Panc1 (cell line): ENCODE measurements around the gene KRT86. TPM values are rescaled to one million over a fixed set of nuclear protein-coding genes. Genes with fewer than 3 reads are reported as not detected.

Experiments
- ATAC-seq: fragments of 200-7000 bp; cut with Tn5 transposase; 2 replicates; pipeline ENCODE4 v1.9.1; 2020; ENCODE audit warnings: mild to moderate bottlenecking, moderate library complexity
- BruUV-seq: library from RNA; stranded (reverse); fragments of 400-500 nt; replicated peaks from 2 replicates; lab custom pipeline; 2021; lab: Mats Ljungman, UMichigan
- CTCF ChIA-PET: fragments of 300-600 bp; sonication (Branson Sonifier 250); formaldehyde crosslinking; loops from one replicate; lab custom pipeline; 2022; ENCODE audit warnings: antibody characterized with exemption; lab: Charles Lee
- POLR2A ChIA-PET: fragments of 300-600 bp; sonication (Branson Sonifier 250); formaldehyde crosslinking; loops from one replicate; lab custom pipeline; 2022; ENCODE audit warnings: antibody characterized with exemption; lab: Charles Lee
- DNase-seq: peaks from one replicate; pipeline ENCODE4 v3.0.0-alpha.2; 2010; ENCODE audit warnings: low read depth, low spot score
- H3K27ac ChIP-seq: 2 replicates; pipeline ENCODE4 v1.5.1; 2011; ENCODE audit warnings: mild to moderate bottlenecking, low read length, inconsistent platforms
- H3K27me3 ChIP-seq: fragments of 200-500 bp; sonication (Bioruptor generic); 2 replicates; pipeline ENCODE4 v1.6.0; 2014; ENCODE audit warnings: low read length, inconsistent platforms; ENCODE audit not compliant: control insufficient read depth, insufficient read depth
- H3K36me3 ChIP-seq: fragments of 200-500 bp; sonication (Bioruptor generic); 2 replicates; pipeline ENCODE4 v1.5.1; 2014; ENCODE audit warnings: inconsistent platforms, mild to moderate bottlenecking, low read length, moderate library complexity; ENCODE audit not compliant: control insufficient read depth, insufficient read depth
- H3K4me1 ChIP-seq: 2 replicates; pipeline ENCODE4 v1.5.1; 2011; ENCODE audit warnings: inconsistent platforms, mild to moderate bottlenecking, low read length, moderate library complexity; ENCODE audit not compliant: control insufficient read depth, insufficient read depth
- H3K4me3 ChIP-seq, 2 experiments: 2 replicates each; pipeline ENCODE4 v1.5.1; 2011 to 2012; ENCODE audit warnings: low read depth in 2 of 2, low read length in 2 of 2, mild to moderate bottlenecking in 2 of 2, inconsistent platforms in 1 of 2, moderate library complexity in 1 of 2
- H3K9me3 ChIP-seq: fragments of 200-500 bp; sonication (Bioruptor generic); 2 replicates; pipeline ENCODE4 v1.5.1; 2014; ENCODE audit warnings: low read depth, mild to moderate bottlenecking, inconsistent platforms, low read length, moderate library complexity; ENCODE audit not compliant: control insufficient read depth, insufficient read depth
- CTCF ChIP-seq: fragments of 450-650 bp; IDR thresholded peaks from 2 replicates; pipeline ENCODE4 v1.5.1; 2017; ENCODE audit warnings: mild to moderate bottlenecking
- POLR2AphosphoS5 ChIP-seq: IDR thresholded peaks from 2 replicates; pipeline ENCODE4 v1.6.1; 2012; ENCODE audit warnings: mild to moderate bottlenecking, low read depth, low read length, moderate library complexity
- REST ChIP-seq, 2 experiments: IDR thresholded peaks; 2 replicates each; pipeline ENCODE4 v1.6.1; 2011 to 2012; ENCODE audit warnings: low read depth in 2 of 2, control low read depth in 1 of 2, low read length in 1 of 2, mild to moderate bottlenecking in 1 of 2, moderate library complexity in 1 of 2; ENCODE audit not compliant: insufficient read depth in 1 of 2
- SIN3A ChIP-seq: IDR thresholded peaks from 2 replicates; pipeline ENCODE4 v1.6.1; 2012; ENCODE audit warnings: low read depth, mild to moderate bottlenecking, low read length, moderate library complexity, borderline replicate concordance; ENCODE audit not compliant: insufficient read depth
- TCF7L2 ChIP-seq: IDR thresholded peaks from 2 replicates; pipeline ENCODE4 v1.6.1; 2011; ENCODE audit warnings: mild to moderate bottlenecking, low read depth, low read length, inconsistent platforms
- in situ Hi-C: cut with HindIII; loops from 2 replicates; pipeline ENCODE4 v1.10.0; 2016; ENCODE audit warnings: low sequenced_read_pairs, low pct_unique_long_range_greater_than_20kb
- intact Hi-C: fragments of 100-400 bp; cut with micrococcal nuclease; formaldehyde crosslinking; loops from one replicate; pipeline ENCODE4 v1.10.0; 2022; ENCODE audit not compliant: unreplicated experiment
- total RNA-seq: library from RNA; stranded (reverse); gene quantifications from one replicate; pipeline ENCODE4 v1.2.1, GENCODE V29; 2021; ENCODE audit not compliant: unreplicated experiment

The KRT86 gene
- total RNA-seq, 1 experiment from 2014 or later = 1.1 TPM

GRCh38 chr12:52311285-52311648, 36.8 kb downstream of the KRT86 start:
- TF ChIP-seq POLR2AphosphoS5 = no peak
- TF ChIP-seq TCF7L2 = no peak
- TF ChIP-seq REST (IDR thresholded peaks at IDR 0.05; ENCODE audit: insufficient read depth in 1 of 2, low read depth in 2 of 2, low read length in 1 of 2) = no peak
- no peak for TF ChIP-seq CTCF
- no peak for TF ChIP-seq SIN3A
- POLR2A ChIA-PET = interaction anchor here (1.1 kb wide), 1 partner anchor 70 kb away, joined by 3 read pairs; no protein-coding TSS in a partner anchor
- intact Hi-C loops = no loop called here
- ATAC-seq (no peak), DNase-seq (no peak)
- no peaks in the 10 kb centered on the region for H3K36me3 ChIP-seq
- CTCF ChIA-PET = interaction anchor here (1.4 to 1.7 kb wide), 2 partner anchors 17 to 32 kb away, joined by 6 read pairs; no protein-coding TSS in a partner anchor
- H3K27ac ChIP-seq = no peak overlapping the region
- in situ Hi-C loops = no loop called here
- H3K4me3 ChIP-seq = no peak overlapping the region
- no peaks in the 10 kb centered on the region for H3K9me3 ChIP-seq
- peaks cover 10% of the 10 kb centered on the region for H3K4me1 ChIP-seq
- no peaks in the 10 kb centered on the region for H3K27me3 ChIP-seq
- no TSS peak for BruUV-seq

- no peak for ATAC-seq
- ChIA-PET POLR2A (interaction anchor here (1.1 kb wide), 1 partner anchor 71 kb away, joined by 3 read pairs; no protein-coding TSS in a partner anchor), CTCF (interaction anchor here (1.4 to 1.7 kb wide), 2 partner anchors 16 to 33 kb away, joined by 6 read pairs; no protein-coding TSS in a partner anchor)
- BruUV-seq = no TSS peak
- Histone ChIP-seq H3K27ac (0 out of 2 replicates have a peak overlapping the region, but pooled peaks have one; percentile 12), H3K9me3 (no peaks in the 10 kb centered on the region), H3K27me3 (no peaks in the 10 kb centered on the region), H3K4me3 (no peak overlapping the region), H3K36me3 (no peaks in the 10 kb centered on the region), H3K4me1 (peaks cover 10% of the 10 kb centered on the region)
- DNase-seq = no peak
- in situ Hi-C loops (no loop called here), intact Hi-C loops (no loop called here)
- no peak for TF ChIP-seq POLR2AphosphoS5
- TF ChIP-seq CTCF = no peak
- TF ChIP-seq REST (IDR thresholded peaks at IDR 0.05; ENCODE audit: insufficient read depth in 1 of 2, low read depth in 2 of 2, low read length in 1 of 2) = no peak
- no peak for TF ChIP-seq SIN3A
- TF ChIP-seq TCF7L2 = no peak
Measured at GRCh38 chr12:52312086-52312485, 37.6 kb downstream of the KRT86 start.
